ENCODE results near the gene FLNB. TPM values are rescaled to one million over a fixed set of nuclear protein-coding genes. Genes with fewer than 3 reads are reported as not detected.

FLNB gene
- total RNA-seq, 2 donors from 2014 or later, result 331 to 408 TPM

- no peak for DNase-seq (ENCODE audit: low spot score)
- TF ChIP-seq POLR2A (IDR thresholded peaks at IDR 0.05), result no peak
- TF ChIP-seq CTCF (IDR thresholded peaks at IDR 0.05), result no peak
- TF ChIP-seq POLR2AphosphoS5 (IDR thresholded peaks at IDR 0.05), result no peak
- Histone ChIP-seq H3K9me3 (no peaks in the 10 kb centered on the region), H3K4me3 (no peak overlapping the region), H3K27me3 (replicated peaks; ENCODE audit: insufficient read depth) (no peaks in the 10 kb centered on the region), H3K36me3 (peaks cover 4 to 9% of the 10 kb centered on the region in 2 donors), H3K4me1 (replicated peaks) (peaks cover 15% of the 10 kb centered on the region), H3K27ac (no peak overlapping the region)
- intact Hi-C loops (cut with DNase I), result no loop called here
- WGBS, result 96% methylated on average over 41 of the region's 41 CpGs
These were observed 114.9 kb downstream of the FLNB start for GRCh38 chr3:58122936-58123700.

- intact Hi-C loops (cut with DNase I), result no loop called here
- TF ChIP-seq CTCF (IDR thresholded peaks at IDR 0.05) (no peak), POLR2A (IDR thresholded peaks at IDR 0.05) (no peak), POLR2AphosphoS5 (IDR thresholded peaks at IDR 0.05) (no peak)
- Histone ChIP-seq H3K27ac (no peak overlapping the region), H3K4me1 (replicated peaks) (peaks cover 7% of the 10 kb centered on the region), H3K27me3 (replicated peaks; ENCODE audit: insufficient read depth) (no peaks in the 10 kb centered on the region), H3K4me3 (no peak overlapping the region), H3K36me3 (peaks cover 4 to 9% of the 10 kb centered on the region in 2 donors), H3K9me3 (no peaks in the 10 kb centered on the region)
- no peak for DNase-seq (ENCODE audit: low spot score)
- WGBS, result 88% methylated on average over 8 of the region's 8 CpGs
These were observed 116.2 kb downstream of the FLNB start for GRCh38 chr3:58124387-58124786.

- DNase-seq (ENCODE audit: low spot score), result no peak
- 60% methylated on average over 10 of the region's 10 CpGs for WGBS
- Histone ChIP-seq H3K36me3 (peaks cover 14 to 17% of the 10 kb centered on the region in 2 donors), H3K4me3 (no peak overlapping the region), H3K9me3 (no peaks in the 10 kb centered on the region), H3K27ac (peak overlapping the region; percentile 28 to 51), H3K27me3 (replicated peaks; ENCODE audit: insufficient read depth) (no peaks in the 10 kb centered on the region), H3K4me1 (replicated peaks) (no peaks in the 10 kb centered on the region)
- TF ChIP-seq POLR2A (IDR thresholded peaks at IDR 0.05), result no peak
- no peak for TF ChIP-seq CTCF (IDR thresholded peaks at IDR 0.05)
- TF ChIP-seq POLR2AphosphoS5 (IDR thresholded peaks at IDR 0.05), result no peak
- intact Hi-C loops (cut with DNase I), result no loop called here
These were observed 121.0 kb downstream of the FLNB start for GRCh38 chr3:58129041-58129770.

- no peaks in the 10 kb centered on the region for H3K9me3 ChIP-seq
- no peak for DNase-seq (ENCODE audit: low spot score)
- no peak overlapping the region for H3K4me3 ChIP-seq
- no peak for TF ChIP-seq POLR2A (IDR thresholded peaks at IDR 0.05)
- no peak for TF ChIP-seq CTCF (IDR thresholded peaks at IDR 0.05)
- no peak for TF ChIP-seq POLR2AphosphoS5 (IDR thresholded peaks at IDR 0.05)
- no peaks in the 10 kb centered on the region for H3K27me3 ChIP-seq (replicated peaks; ENCODE audit: insufficient read depth)
- intact Hi-C loops (cut with DNase I), result no loop called here
- peaks cover 4% of the 10 kb centered on the region for H3K4me1 ChIP-seq (replicated peaks)
- WGBS, result 92% methylated on average over 11 of the region's 11 CpGs
- peaks cover 7 to 13% of the 10 kb centered on the region in 2 donors for H3K36me3 ChIP-seq
- peak overlapping the region in 1 of 2 donors; percentile 51 for H3K27ac ChIP-seq
These were observed 122.4 kb downstream of the FLNB start for GRCh38 chr3:58130591-58130990.

Measured in prostate gland (tissue), 2 donors.